PC-9 (cell line): ENCODE measurements around the gene ACTG1. TPM values are rescaled to one million over a fixed set of nuclear protein-coding genes. Genes with fewer than 3 reads are reported as not detected.

Source experiments
- BruUV-seq: library from RNA; stranded (reverse); fragments of 400-500 nt; replicated peaks from 2 replicates; lab custom pipeline; 2021; lab: Mats Ljungman, UMichigan
- CTCF ChIA-PET: fragments of 300-600 bp; sonication (Branson Sonifier 250); formaldehyde crosslinking; loops from one replicate; lab custom pipeline; 2022; ENCODE audit warnings: antibody characterized with exemption; lab: Charles Lee
- POLR2A ChIA-PET: fragments of 300-600 bp; sonication (Branson Sonifier 250); formaldehyde crosslinking; loops from one replicate; lab custom pipeline; 2022; ENCODE audit warnings: antibody characterized with exemption; ENCODE audit not compliant: unreplicated experiment; lab: Charles Lee
- DNase-seq, 2 experiments: peaks; one replicate each; pipeline versions ENCODE4 v3.0.0 to v3.0.0-alpha.2; 2015 to 2022; ENCODE audit warnings: mixed read lengths in 1 of 2
- H2AFZ ChIP-seq: fragments of 200-600 bp; sonication (generic); 2 replicates; pipeline ENCODE4 v1.8.1; 2017; ENCODE audit warnings: antibody characterized with exemption
- H3F3A ChIP-seq: fragments of 200-600 bp; sonication (generic); 2 replicates; pipeline ENCODE4 v1.8.1; 2017; ENCODE audit warnings: antibody characterized with exemption, mild to moderate bottlenecking, low read depth; ENCODE audit not compliant: insufficient read depth
- H3K27ac ChIP-seq: fragments of 200-600 bp; sonication (generic); 2 replicates; pipeline ENCODE4 v1.6.1; 2016; ENCODE audit warnings: mixed run types
- H3K27me3 ChIP-seq: fragments of 200-600 bp; sonication (generic); 2 replicates; pipeline ENCODE4 v1.6.1; 2016; ENCODE audit warnings: low read depth, mixed run types; ENCODE audit not compliant: insufficient read depth
- H3K36me3 ChIP-seq: fragments of 200-600 bp; sonication (generic); 2 replicates; pipeline ENCODE4 v1.6.1; 2016; ENCODE audit warnings: low read depth, mixed run types
- H3K4me1 ChIP-seq: fragments of 200-600 bp; sonication (generic); replicated peaks from 2 replicates; pipeline ENCODE4 v1.6.1; 2016; ENCODE audit warnings: mixed run types; ENCODE audit not compliant: insufficient read depth
- H3K4me2 ChIP-seq: fragments of 200-600 bp; sonication (generic); 2 replicates; pipeline ENCODE4 v1.6.1; 2017; ENCODE audit warnings: mixed run types
- H3K4me3 ChIP-seq: fragments of 200-600 bp; sonication (generic); 2 replicates; pipeline ENCODE4 v1.6.1; 2016; ENCODE audit warnings: mixed run types
- H3K79me2 ChIP-seq: fragments of 200-600 bp; sonication (generic); 2 replicates; pipeline ENCODE4 v1.6.1; 2017; ENCODE audit warnings: low read depth, mixed run types
- H3K9me2 ChIP-seq: fragments of 200-600 bp; sonication (generic); 2 replicates; pipeline ENCODE4 v1.8.1; 2017; ENCODE audit warnings: mild to moderate bottlenecking; ENCODE audit not compliant: insufficient read depth
- H3K9me3 ChIP-seq: fragments of 200-600 bp; sonication (generic); 2 replicates; pipeline ENCODE4 v1.8.1; 2016; ENCODE audit warnings: low read depth; ENCODE audit not compliant: insufficient read depth
- H4K20me1 ChIP-seq: fragments of 200-600 bp; sonication (generic); 2 replicates; pipeline ENCODE4 v1.8.1; 2017; ENCODE audit not compliant: insufficient read depth
- CTCF ChIP-seq: fragments of 200-600 bp; sonication (generic); conservative IDR thresholded peaks from 2 replicates; pipeline ENCODE4 v1.6.1; 2017; ENCODE audit warnings: mixed run types, antibody characterized with exemption, mild to moderate bottlenecking, moderate library complexity
- EZH2 ChIP-seq: fragments of 200-600 bp; sonication (generic); IDR thresholded peaks from 2 replicates; pipeline ENCODE4 v1.8.0; 2017; ENCODE audit warnings: antibody characterized with exemption, low read depth
- intact Hi-C: fragments of 100-400 bp; cut with micrococcal nuclease; formaldehyde crosslinking; loops from one replicate; pipeline ENCODE4 v1.10.0; 2022; ENCODE audit not compliant: unreplicated experiment
- total RNA-seq: library from RNA; stranded (reverse); gene quantifications from 2 replicates; pipeline ENCODE4 v1.2.3, GENCODE V29; 2021

The ACTG1 gene
- total RNA-seq, 1 experiment from 2014 or later: 3,629 TPM

GRCh38 chr17:81517339-81518112 is 4.9 kb upstream of the ACTG1 start:
- POLR2A ChIA-PET: interaction anchor here (0.5 to 0.7 kb wide), 3 partner anchors 122 to 236 kb away, joined by 3 to 18 read pairs (median 4); partner anchors contain the start of genes BAHCC1 and CCDC137
- Histone ChIP-seq H4K20me1 (no peaks in the 10 kb centered on the region), H3K27ac (no peak overlapping the region), H3K4me1 (peaks cover 25% of the 10 kb centered on the region), H2AFZ (no peak overlapping the region), H3F3A (peaks cover 30% of the 10 kb centered on the region), H3K4me2 (peak overlapping the region; percentile 80; the same call in 1 of the 2 replicates), H3K4me3 (no peak overlapping the region), H3K79me2 (peaks cover 27% of the 10 kb centered on the region), H3K9me2 (no peaks in the 10 kb centered on the region), H3K27me3 (no peaks in the 10 kb centered on the region), H3K36me3 (no peaks in the 10 kb centered on the region), H3K9me3 (no peaks in the 10 kb centered on the region)
- intact Hi-C loops: loop anchor here (1.0 to 2.0 kb wide), 3 partner anchors 35 to 84 kb away; partner anchors contain the start of gene FAAP100
- CTCF ChIA-PET: no interaction called here
- no TSS peak for BruUV-seq
- TF ChIP-seq EZH2: no peak
- no peak for TF ChIP-seq CTCF
- no peak for DNase-seq

GRCh38 chr17:81517009-81517338 is 4.4 kb upstream of the ACTG1 start:
- peak overlapping the region; percentile 88 for H3K4me2 ChIP-seq
- no peak overlapping the region for H2AFZ ChIP-seq
- ChIA-PET CTCF (no interaction called here), POLR2A (no interaction called here)
- peaks cover 2% of the 10 kb centered on the region; the same call in 1 of the 2 replicates for H3K36me3 ChIP-seq
- H3K27me3 ChIP-seq: no peaks in the 10 kb centered on the region
- BruUV-seq: no TSS peak
- H3K4me3 ChIP-seq: no peak overlapping the region; the same call in 1 of the 2 replicates
- H3K9me2 ChIP-seq: no peaks in the 10 kb centered on the region
- DNase-seq: no peak
- H4K20me1 ChIP-seq: peaks cover 3% of the 10 kb centered on the region
- no peak for TF ChIP-seq EZH2
- no peak for TF ChIP-seq CTCF
- intact Hi-C loops: no loop called here
- peaks cover 33% of the 10 kb centered on the region for H3K79me2 ChIP-seq
- peaks cover 25% of the 10 kb centered on the region for H3K4me1 ChIP-seq
- H3K9me3 ChIP-seq: no peaks in the 10 kb centered on the region
- H3K27ac ChIP-seq: no peak overlapping the region
- H3F3A ChIP-seq: peaks cover 30% of the 10 kb centered on the region

- peaks cover 9% of the 10 kb centered on the region for H4K20me1 ChIP-seq
- peaks cover 25% of the 10 kb centered on the region for H3K4me1 ChIP-seq
- DNase-seq: no peak
- TF ChIP-seq CTCF (no peak), EZH2 (no peak)
- CTCF ChIA-PET: interaction anchor here (1.5 kb wide), 1 partner anchor 85 kb away, joined by 5 read pairs; no protein-coding TSS in a partner anchor
- no peaks in the 10 kb centered on the region for H3K9me3 ChIP-seq
- H3K36me3 ChIP-seq: peaks cover 7% of the 10 kb centered on the region
- no peaks in the 10 kb centered on the region for H3K9me2 ChIP-seq
- H3K27ac ChIP-seq: no peak overlapping the region
- H3K79me2 ChIP-seq: peaks cover 38% of the 10 kb centered on the region
- BruUV-seq: no TSS peak
- POLR2A ChIA-PET: interaction anchor here (0.7 kb wide), 1 partner anchor 62 kb away, joined by 3 read pairs; no protein-coding TSS in a partner anchor
- H3K4me3 ChIP-seq: peak overlapping the region; percentile 76; the same call in 1 of the 2 replicates
- no peak overlapping the region for H2AFZ ChIP-seq
- H3K4me2 ChIP-seq: peak overlapping the region; percentile 88
- peaks cover 33% of the 10 kb centered on the region for H3F3A ChIP-seq
- H3K27me3 ChIP-seq: no peaks in the 10 kb centered on the region
- intact Hi-C loops: no loop called here
Measured at GRCh38 chr17:81516439-81516838, 3.8 kb upstream of the ACTG1 start.
